ENCODE measurements around the gene FKBP5. TPM values are rescaled to one million over a fixed set of nuclear protein-coding genes. Genes with fewer than 3 reads are reported as not detected.
A peak's percentile ranks its signal among the peaks of the same experiment; 100 is the strongest.
"Not testable (repeated sequence)": the region's sequence is repeated elsewhere in the genome, so short reads cannot be mapped to it uniquely, and the experiment has no call there.

Gene FKBP5
- total RNA-seq, 1 experiment from 2014 or later = 33.9 TPM

GRCh38 chr6:35539223-35539622 is 149.5 kb downstream of the FKBP5 start:
- Histone ChIP-seq H3K18ac (ENCODE audit: insufficient read length, low read depth, low read length) (no peak overlapping the region), H3K79me1 (ENCODE audit: insufficient read depth, low read depth, low read length, poor library complexity, severe bottlenecking) (no peaks in the 10 kb centered on the region), H3K27me3 (ENCODE audit: insufficient read depth, low read length) (no peaks in the 10 kb centered on the region), H4K5ac (ENCODE audit: insufficient read length, low read depth, low read length) (no peak overlapping the region), H2BK15ac (ENCODE audit: low read depth, low read length) (no peak overlapping the region), H2AK5ac (ENCODE audit: insufficient read length, low read length) (no peak overlapping the region), H2BK5ac (ENCODE audit: insufficient read length, low read length) (no peak overlapping the region), H2BK20ac (ENCODE audit: low read depth, low read length, poor library complexity, severe bottlenecking) (no peak overlapping the region), H2BK120ac (ENCODE audit: low read depth, low read length, poor library complexity, severe bottlenecking) (no peak overlapping the region), H2BK12ac (ENCODE audit: insufficient read length, low read depth, low read length) (no peak overlapping the region), H3K4ac (ENCODE audit: low read depth, low read length) (no peak overlapping the region), H3K4me2 (ENCODE audit: insufficient read depth, insufficient read length, low read length) (no peak overlapping the region), H3K23me2 (ENCODE audit: insufficient read length, low read depth, low read length, poor library complexity, severe bottlenecking) (no peaks in the 10 kb centered on the region), H3K14ac (ENCODE audit: insufficient read depth, low read length) (no peak overlapping the region), H4K20me1 (ENCODE audit: control insufficient read depth, insufficient read depth, insufficient read length) (no peaks in the 10 kb centered on the region), H3K56ac (ENCODE audit: insufficient read length, low read depth, low read length) (no peak overlapping the region), H3K27ac (ENCODE audit: insufficient read length, low read depth, low read length) (no peak overlapping the region), H3K23ac (ENCODE audit: insufficient read length, low read depth, low read length) (no peak overlapping the region), H2AFZ (ENCODE audit: low read length) (no peak overlapping the region), H4K91ac (ENCODE audit: insufficient read length, low read depth, low read length) (no peak overlapping the region), H3K4me1 (ENCODE audit: insufficient read depth, low read length) (no peaks in the 10 kb centered on the region; the same call in 1 of the 2 replicates), H3K79me2 (ENCODE audit: insufficient read depth, low read length) (no peaks in the 10 kb centered on the region), H3T11ph (ENCODE audit: low read length) (no peak overlapping the region), H3K9ac (ENCODE audit: extremely low read depth, insufficient read length, low read length) (no peak overlapping the region), H3K9me3 (ENCODE audit: control insufficient read depth, low read depth, low read length) (no peaks in the 10 kb centered on the region), H4K8ac (replicated peaks; ENCODE audit: insufficient read length, low read depth, low read length) (no peak overlapping the region)
- no peaks in the 10 kb centered on the region; a peak in 1 of 5 replicates for H3K9me3 Mint-ChIP-seq
- peaks cover 20 to 34% of the 10 kb centered on the region in 2 experiments for H3K4me1 Mint-ChIP-seq
- H3K27me3 Mint-ChIP-seq (ENCODE audit: low read depth) = no peaks in the 10 kb centered on the region
- H3K36me3 Mint-ChIP-seq (ENCODE audit: insufficient read depth in 1 of 3, low read depth in 3 of 3) = no peaks in the 10 kb centered on the region
- WGBS (ENCODE audit: extremely low coverage, insufficient read length, low lambda C conversion rate) = no CpG with 5 or more reads among the region's 3 CpGs
- H3K27ac Mint-ChIP-seq = no peak overlapping the region
- TF ChIP-seq CTCF (conservative IDR thresholded peaks at IDR 0.05) = no peak
- no peak overlapping the region for H3K4me3 Mint-ChIP-seq
- no peak for DNase-seq

GRCh38 chr6:35535847-35536246 is 152.9 kb downstream of the FKBP5 start:
- H4K5ac ChIP-seq (ENCODE audit: insufficient read length, low read depth, low read length); H3K27ac ChIP-seq (ENCODE audit: insufficient read length, low read depth, low read length); H3K14ac ChIP-seq (ENCODE audit: insufficient read depth, low read length); H3K27me3 Mint-ChIP-seq (ENCODE audit: low read depth); H3K9me3 Mint-ChIP-seq; H3K27me3 ChIP-seq (ENCODE audit: insufficient read depth, low read length); H3K4me2 ChIP-seq (ENCODE audit: insufficient read depth, insufficient read length, low read length); H4K20me1 ChIP-seq (ENCODE audit: control insufficient read depth, insufficient read depth, insufficient read length); H3K23ac ChIP-seq (ENCODE audit: insufficient read length, low read depth, low read length); H4K8ac ChIP-seq (replicated peaks; ENCODE audit: insufficient read length, low read depth, low read length); H2BK120ac ChIP-seq (ENCODE audit: low read depth, low read length, poor library complexity, severe bottlenecking); H3K79me2 ChIP-seq (ENCODE audit: insufficient read depth, low read length); H2BK12ac ChIP-seq (ENCODE audit: insufficient read length, low read depth, low read length); DNase-seq; H2AFZ ChIP-seq (ENCODE audit: low read length); H3K18ac ChIP-seq (ENCODE audit: insufficient read length, low read depth, low read length); H3K79me1 ChIP-seq (ENCODE audit: insufficient read depth, low read depth, low read length, poor library complexity, severe bottlenecking); H3K56ac ChIP-seq (ENCODE audit: insufficient read length, low read depth, low read length); H2BK20ac ChIP-seq (ENCODE audit: low read depth, low read length, poor library complexity, severe bottlenecking); H3K23me2 ChIP-seq (ENCODE audit: insufficient read length, low read depth, low read length, poor library complexity, severe bottlenecking); H2AK5ac ChIP-seq (ENCODE audit: insufficient read length, low read length); H3K36me3 Mint-ChIP-seq (ENCODE audit: insufficient read depth in 1 of 3, low read depth in 3 of 3); H3T11ph ChIP-seq (ENCODE audit: low read length); H3K9ac ChIP-seq (ENCODE audit: extremely low read depth, insufficient read length, low read length); H2BK15ac ChIP-seq (ENCODE audit: low read depth, low read length); H3K4ac ChIP-seq (ENCODE audit: low read depth, low read length); H3K4me3 Mint-ChIP-seq; H3K4me1 ChIP-seq (ENCODE audit: insufficient read depth, low read length); H3K9me3 ChIP-seq (ENCODE audit: control insufficient read depth, low read depth, low read length); H4K91ac ChIP-seq (ENCODE audit: insufficient read length, low read depth, low read length); H2BK5ac ChIP-seq (ENCODE audit: insufficient read length, low read length): not testable (repeated sequence)
- peaks cover 17 to 32% of the 10 kb centered on the region in 2 experiments for H3K4me1 Mint-ChIP-seq
- 0 out of 7 replicates have a peak overlapping the region, but pooled peaks of 1 of the 3 experiments have one; percentile 14 for H3K27ac Mint-ChIP-seq
- no CpG with 5 or more reads among the region's 6 CpGs for WGBS (ENCODE audit: extremely low coverage, insufficient read length, low lambda C conversion rate)
